ENCODE data around the gene CATSPER3.

DNA sequence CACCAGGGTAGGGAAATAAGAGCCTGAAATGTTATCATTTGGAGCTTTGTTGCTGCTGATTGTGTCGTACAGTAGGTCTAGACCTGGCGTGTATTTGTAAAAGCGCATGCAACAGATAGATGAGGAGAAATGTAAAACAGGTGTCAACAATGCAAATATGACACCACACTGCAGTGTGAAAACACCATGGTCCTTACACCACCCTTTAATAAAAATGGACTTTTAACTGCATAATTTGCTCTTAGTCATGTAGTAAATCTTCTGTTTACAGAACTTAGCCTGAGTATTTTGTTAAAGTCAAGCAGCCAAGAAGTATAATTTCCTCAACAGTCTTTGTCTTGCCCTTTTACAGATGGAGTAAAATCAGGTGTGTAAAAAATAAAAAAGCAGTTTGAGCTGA lies 48.8 kb upstream of the CATSPER3 start:
- no peak for TF ChIP-seq CTCF (IDR thresholded peaks at IDR 0.05)
- no peak for TF ChIP-seq POLR2AphosphoS5 (IDR thresholded peaks at IDR 0.05)
